Hematopoietic multipotent progenitor cell treated with erythropoietin and hydrocortisone succinate and interleukin-3 and kit ligand, for 15 days (in vitro differentiated cells): ENCODE data around the gene TUBGCP4.

Experiments
- DNase-seq: peaks from one replicate; pipeline ENCODE4 v3.0.0-alpha.2; 2015; ENCODE audit warnings: low spot score

TUBGCP4 gene

GRCh38 chr15:43403616-43404015, 32.7 kb downstream of the TUBGCP4 start:
- no peak for DNase-seq

- no peak for DNase-seq
These were observed 33.2 kb downstream of the TUBGCP4 start for GRCh38 chr15:43404130-43404529.

- DNase-seq: no peak
These were observed 35.3 kb downstream of the TUBGCP4 start for GRCh38 chr15:43406189-43406588.

GRCh38 chr15:43406808-43407207, 35.9 kb downstream of the TUBGCP4 start:
- DNase-seq: no peak

- peak; percentile 44 for DNase-seq
These were observed 37.9 kb downstream of the TUBGCP4 start for GRCh38 chr15:43408789-43409188.

GRCh38 chr15:43410572-43411214, 39.8 kb downstream of the TUBGCP4 start:
- peak; percentile 67 for DNase-seq

GRCh38 chr15:43412096-43412495, 41.2 kb downstream of the TUBGCP4 start:
- DNase-seq: no peak

- DNase-seq: no peak
These were observed 43.3 kb downstream of the TUBGCP4 start for GRCh38 chr15:43414196-43414595.

- no peak for DNase-seq
These were observed 49.5 kb downstream of the TUBGCP4 start for GRCh38 chr15:43420435-43420834.

- no peak for DNase-seq
These were observed 50.0 kb downstream of the TUBGCP4 start for GRCh38 chr15:43420876-43421275.

GRCh38 chr15:43423793-43424192, 52.9 kb downstream of the TUBGCP4 start:
- DNase-seq: no peak

GRCh38 chr15:43429687-43430086, 58.8 kb downstream of the TUBGCP4 start:
- no peak for DNase-seq

GRCh38 chr15:43433165-43433564, 62.3 kb downstream of the TUBGCP4 start:
- no peak for DNase-seq

- no peak for DNase-seq
These were observed 62.9 kb downstream of the TUBGCP4 start for GRCh38 chr15:43433661-43434303.

- no peak for DNase-seq
These were observed 63.5 kb downstream of the TUBGCP4 start for GRCh38 chr15:43434446-43434845.

GRCh38 chr15:43436395-43436794, 65.5 kb downstream of the TUBGCP4 start:
- no peak for DNase-seq

- no peak for DNase-seq
These were observed 68.4 kb downstream of the TUBGCP4 start for GRCh38 chr15:43439268-43439667.

- peak; percentile 88 for DNase-seq
These were observed 69.9 kb downstream of the TUBGCP4 start for GRCh38 chr15:43440721-43441281.

GRCh38 chr15:43441316-43441715, 70.4 kb downstream of the TUBGCP4 start:
- DNase-seq: peak; percentile 32

GRCh38 chr15:43446344-43446743, 75.4 kb downstream of the TUBGCP4 start:
- no peak for DNase-seq

- no peak for DNase-seq
These were observed 79.1 kb downstream of the TUBGCP4 start for GRCh38 chr15:43449981-43450380.
